HG03442 (cell line): ENCODE data around the gene NATD1.

Source experiments
- ATAC-seq: cut with Tn5 transposase; IDR thresholded peaks from one replicate; pipeline ENCODE4 v1.9.1; 2021; ENCODE audit warnings: mild to moderate bottlenecking, moderate library complexity; ENCODE audit not compliant: unreplicated experiment

NATD1 gene

GRCh38 chr17:21275579-21276263 lies 22.5 kb upstream of the NATD1 start:
- ATAC-seq: peak; percentile 90

- peak; percentile 1 for ATAC-seq
Measured at GRCh38 chr17:21275047-21275578, 21.9 kb upstream of the NATD1 start.

- ATAC-seq: no peak
Measured at GRCh38 chr17:21272881-21273792, 19.9 kb upstream of the NATD1 start.

- ATAC-seq: no peak
Measured at GRCh38 chr17:21272250-21272649, 19.0 kb upstream of the NATD1 start.

GRCh38 chr17:21271454-21272183 lies 18.4 kb upstream of the NATD1 start:
- no peak for ATAC-seq

GRCh38 chr17:21269394-21269793 lies 16.2 kb upstream of the NATD1 start:
- no peak for ATAC-seq

- no peak for ATAC-seq
Measured at GRCh38 chr17:21268596-21269188, 15.5 kb upstream of the NATD1 start.

GRCh38 chr17:21263376-21263775 lies 10.2 kb upstream of the NATD1 start:
- ATAC-seq: no peak

GRCh38 chr17:21262259-21262993 lies 9.2 kb upstream of the NATD1 start:
- ATAC-seq: no peak

GRCh38 chr17:21258593-21258992 lies 5.4 kb upstream of the NATD1 start:
- no peak for ATAC-seq

- ATAC-seq: no peak
Measured at GRCh38 chr17:21253646-21254441, 634 bp upstream of the NATD1 start.

GRCh38 chr17:21252289-21252795 lies 868 bp downstream of the NATD1 start:
- ATAC-seq: no peak

- no peak for ATAC-seq
Measured at GRCh38 chr17:21251337-21252010, 1.7 kb downstream of the NATD1 start.

- ATAC-seq: no peak
Measured at GRCh38 chr17:21250854-21251253, 2.4 kb downstream of the NATD1 start.

GRCh38 chr17:21249920-21250703 lies 3.1 kb downstream of the NATD1 start:
- ATAC-seq: no peak

GRCh38 chr17:21249086-21249795 lies 4.0 kb downstream of the NATD1 start:
- no peak for ATAC-seq

GRCh38 chr17:21248500-21248899 lies 4.7 kb downstream of the NATD1 start:
- no peak for ATAC-seq
